HT-29 (cell line): ENCODE data around the gene SLC35A2. TPM values are rescaled to one million over a fixed set of nuclear protein-coding genes. Genes with fewer than 3 reads are reported as not detected.
"Not testable (repeated sequence)": the region's sequence is repeated elsewhere in the genome, so short reads cannot be mapped to it uniquely, and the experiment has no call there.

Source experiments
- DNase-seq: peaks from one replicate; pipeline ENCODE4 v3.0.0-alpha.2; 2015; ENCODE audit warnings: low spot score
- total RNA-seq: library from RNA; depleted of rRNA; stranded (reverse); fragments of >200 nt; shearing (Covaris generic); gene quantifications from 2 replicates; pipeline ENCODE4 v1.2.3, GENCODE V29; 2014

Gene SLC35A2
- total RNA-seq, 1 experiment from 2014 or later = 75.0 TPM

DNA sequence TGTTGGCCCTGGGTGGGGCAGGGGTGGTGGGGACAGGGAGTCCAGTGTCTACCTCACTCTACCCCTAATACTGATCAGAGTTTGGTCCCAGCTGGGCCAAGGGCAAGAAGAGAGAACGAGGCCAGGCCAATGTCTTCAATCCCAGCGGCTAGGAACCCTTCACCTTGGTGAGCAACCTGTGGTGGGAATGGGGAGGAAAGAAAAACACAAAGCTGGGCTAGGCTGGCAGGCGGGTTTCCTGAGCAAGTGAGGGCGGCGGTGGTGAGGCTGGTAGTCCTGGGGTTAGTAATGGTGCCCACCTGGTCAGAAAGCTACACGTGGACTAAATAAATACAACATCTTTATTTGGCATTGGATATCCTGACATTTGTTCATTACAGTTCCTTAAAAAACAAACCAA, 8.2 kb downstream of the SLC35A2 start:
- DNase-seq = no peak

DNA sequence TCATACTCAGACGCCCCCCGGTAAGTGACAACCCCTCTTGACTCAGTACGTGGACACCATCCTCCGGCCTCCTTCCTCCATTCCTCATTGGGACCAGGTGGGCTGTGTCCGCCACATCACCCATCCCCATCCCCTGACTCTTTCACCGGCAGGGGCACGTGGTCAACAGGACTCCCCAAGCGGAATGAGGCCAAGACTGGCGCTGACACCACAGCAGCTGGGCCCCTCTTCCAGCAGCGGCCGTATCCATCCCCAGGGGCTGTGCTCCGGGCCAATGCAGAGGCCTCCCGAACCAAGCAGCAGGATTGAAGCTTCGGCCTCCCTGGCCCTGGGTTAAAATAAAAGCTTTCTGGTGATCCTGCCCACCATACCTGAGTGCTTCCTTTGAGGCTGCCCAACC, 8.7 kb downstream of the SLC35A2 start:
- DNase-seq = no peak

DNA sequence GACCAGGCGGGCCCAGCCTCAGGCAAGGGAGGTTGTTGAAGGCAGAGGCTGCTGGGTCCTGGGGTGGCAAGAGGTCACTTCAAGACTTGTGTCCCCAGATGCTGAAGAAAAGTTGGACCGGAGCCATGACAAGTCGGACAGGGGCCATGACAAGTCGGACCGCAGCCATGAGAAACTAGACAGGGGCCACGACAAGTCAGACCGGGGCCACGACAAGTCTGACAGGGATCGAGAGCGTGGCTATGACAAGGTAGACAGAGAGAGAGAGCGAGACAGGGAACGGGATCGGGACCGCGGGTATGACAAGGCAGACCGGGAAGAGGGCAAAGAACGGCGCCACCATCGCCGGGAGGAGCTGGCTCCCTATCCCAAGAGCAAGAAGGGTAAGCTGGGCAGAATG, 9.3 kb downstream of the SLC35A2 start:
- no peak for DNase-seq

DNA sequence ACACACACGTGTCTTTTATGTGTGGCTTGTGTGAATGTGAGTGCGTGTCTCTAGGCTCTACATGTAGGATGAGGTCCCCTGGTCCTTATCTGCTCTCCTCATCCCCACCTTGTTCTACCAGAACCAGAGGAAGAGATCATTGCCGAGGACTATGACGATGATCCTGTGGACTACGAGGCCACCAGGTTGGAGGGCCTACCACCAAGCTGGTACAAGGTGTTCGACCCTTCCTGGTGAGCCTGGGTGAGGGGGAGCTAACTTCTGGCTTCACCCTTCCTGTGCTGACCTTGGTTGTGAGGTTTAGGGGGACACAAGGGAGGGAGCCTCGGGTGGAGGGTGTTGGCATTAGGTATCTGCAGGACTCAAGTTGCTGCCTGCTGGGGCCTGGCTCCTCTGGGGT, 10.4 kb downstream of the SLC35A2 start:
- DNase-seq = no peak

DNA sequence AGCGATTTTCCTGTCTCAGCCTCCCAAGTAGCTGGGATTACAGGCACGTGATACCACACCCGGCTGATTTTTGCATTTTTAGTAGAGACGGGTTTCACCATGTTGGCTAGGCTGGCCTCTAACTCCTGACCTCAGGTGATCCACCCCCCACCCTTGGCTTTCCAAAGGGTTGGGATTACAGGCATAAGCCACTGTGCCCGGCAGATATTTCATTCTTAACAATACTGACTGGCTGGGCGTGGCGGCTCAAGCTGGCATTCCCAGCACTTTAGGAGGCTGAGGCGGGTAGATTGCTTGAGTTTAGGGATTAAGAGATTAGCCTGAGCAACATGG, 12.4 kb downstream of the SLC35A2 start:
- DNase-seq = no peak

DNA sequence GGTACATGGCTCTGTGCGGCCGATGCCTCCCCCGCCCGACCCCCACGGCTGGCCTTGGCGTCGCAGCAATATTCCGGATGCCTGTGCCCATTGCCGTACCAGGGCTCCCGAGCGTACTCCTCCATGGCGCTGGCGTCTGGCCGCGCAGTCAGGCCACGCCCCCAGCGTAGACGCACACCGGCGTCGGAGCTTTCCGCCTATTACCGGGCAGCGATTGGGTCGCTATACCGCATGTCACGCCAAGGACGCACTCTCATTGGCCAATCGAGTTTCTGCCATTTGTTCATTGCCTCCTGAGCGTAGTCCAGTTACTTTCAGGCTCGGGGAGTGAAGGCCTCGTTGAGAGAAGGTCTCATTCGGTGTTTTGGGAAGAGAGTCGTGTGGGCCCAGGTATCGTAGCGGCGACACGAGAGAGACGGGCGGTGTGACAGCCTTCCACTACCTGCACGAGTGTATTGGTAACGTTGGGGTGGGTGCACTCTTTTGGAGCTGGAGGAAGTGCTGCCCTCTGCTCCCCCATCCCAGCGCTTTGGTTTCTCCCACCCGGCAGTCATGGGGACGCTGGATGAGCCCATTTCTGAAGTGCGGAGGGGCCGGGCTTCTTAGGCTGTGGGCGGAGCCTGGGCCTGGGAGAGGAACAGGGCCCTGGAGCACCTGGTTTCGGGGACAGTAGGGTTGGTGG, 13.7 kb downstream of the SLC35A2 start, which contains the start of the genes PQBP1 and TIMM17B:
Gene PQBP1, plus strand, starts transcription at position 306 of the 682 bp plus-strand sequence. CDS start 580 bp downstream, outside the sequence.
Gene TIMM17B, minus strand, starts transcription at position 144 of the 682 bp plus-strand sequence. Its CDS starts 19 bp downstream, at position 125.
- DNase-seq = peak; percentile 95

DNA sequence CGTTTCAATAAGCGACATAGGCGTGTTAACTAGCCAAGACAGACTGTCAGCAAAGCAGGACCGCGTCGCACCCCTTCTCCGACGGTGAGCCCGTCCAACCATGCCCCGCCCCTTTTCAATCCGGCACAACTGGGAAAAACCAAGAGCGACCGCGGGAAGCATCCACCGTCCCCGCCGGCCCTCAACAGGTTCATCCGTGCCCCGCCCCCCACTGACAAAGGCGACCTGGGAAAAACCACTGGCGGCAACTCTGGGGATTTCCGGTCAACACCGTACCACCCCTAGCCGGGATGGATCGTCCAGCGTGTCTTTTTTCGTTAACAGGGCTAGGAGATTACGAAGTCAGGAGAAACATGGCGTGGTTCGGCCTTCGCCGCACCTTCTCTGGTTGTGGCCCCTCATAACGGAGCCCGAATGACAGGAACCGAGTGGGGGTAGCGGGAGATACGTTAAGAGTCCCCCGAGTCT, 14.3 kb downstream of the SLC35A2 start:
- peak; percentile 90 for DNase-seq

DNA sequence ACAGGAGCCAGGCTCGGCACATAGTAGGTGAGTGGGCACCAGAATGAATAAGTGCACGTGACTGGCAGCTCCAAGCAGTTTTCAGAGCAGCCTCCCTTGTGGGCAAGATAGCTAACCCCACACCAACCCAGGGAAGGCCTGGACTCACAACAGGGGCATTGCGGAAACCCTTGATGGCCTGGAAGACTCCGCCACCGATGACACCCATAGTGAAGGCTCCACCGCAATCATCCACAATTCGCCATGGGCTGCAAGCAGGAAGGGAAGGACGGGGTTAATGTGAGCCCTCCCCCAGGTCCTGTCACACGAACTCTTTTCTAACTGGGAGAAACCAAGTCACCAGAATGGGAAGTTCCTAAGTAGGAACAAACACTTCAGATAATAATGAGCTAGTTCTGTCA, 14.8 kb downstream of the SLC35A2 start:
- DNase-seq = no peak

DNA sequence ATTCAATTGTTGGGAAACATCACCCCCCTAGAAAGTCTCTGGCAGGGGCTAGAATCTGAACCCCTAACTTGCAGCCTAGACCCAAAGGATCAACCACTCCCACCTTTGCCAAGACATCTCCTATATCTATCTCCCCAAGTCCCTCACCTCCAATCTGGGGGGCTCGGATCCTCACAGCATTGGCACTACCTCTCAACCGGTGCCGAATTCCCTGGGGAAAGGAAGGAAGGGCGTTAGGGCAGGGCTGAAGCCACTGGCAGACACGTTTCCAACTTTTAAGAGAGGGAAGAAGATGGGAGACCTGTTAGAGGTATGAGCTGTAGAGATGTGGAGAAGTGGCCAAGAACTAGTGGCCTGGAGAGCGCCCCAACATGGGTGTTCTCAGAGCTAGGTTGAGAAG, 16.6 kb downstream of the SLC35A2 start:
- DNase-seq = no peak

DNA sequence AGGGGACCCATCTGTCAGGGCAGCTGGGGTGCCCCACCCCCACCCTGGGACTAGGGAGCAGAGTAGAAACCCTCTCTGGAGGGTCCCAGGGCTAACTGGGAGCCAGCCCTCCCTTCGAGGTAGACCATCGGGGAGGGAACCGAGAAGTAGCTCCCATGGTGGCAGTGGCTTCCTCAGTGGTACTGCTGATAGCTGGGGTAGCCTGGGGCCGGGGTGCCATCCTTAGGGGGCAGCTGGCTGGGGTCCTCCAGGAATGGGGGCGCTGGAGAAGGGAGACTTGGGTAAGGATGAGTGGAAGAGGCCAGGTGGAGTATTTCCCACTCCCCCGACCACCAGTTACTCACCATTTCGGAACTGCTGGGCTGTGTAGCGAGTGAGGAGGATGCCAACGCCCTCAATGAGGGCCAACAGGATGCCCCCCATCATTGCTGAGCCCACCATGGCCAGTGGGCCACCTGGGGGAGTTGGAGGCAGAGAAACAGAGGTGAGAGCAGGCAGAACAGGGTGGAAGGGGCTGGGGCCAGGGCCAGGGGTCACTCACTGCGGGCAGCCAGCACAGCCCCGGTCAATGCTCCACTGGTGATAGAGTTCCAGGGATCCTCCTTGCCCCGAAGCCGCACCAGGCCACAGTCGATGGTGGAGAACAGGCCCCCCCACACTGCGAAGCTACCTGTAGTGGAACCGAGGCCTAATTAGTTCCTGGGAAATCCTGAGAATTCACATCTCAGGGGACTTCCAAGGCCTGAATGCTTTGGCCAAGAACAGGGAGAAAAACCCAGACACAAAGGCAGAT, 17.7 kb downstream of the SLC35A2 start:
- no peak for DNase-seq

DNA sequence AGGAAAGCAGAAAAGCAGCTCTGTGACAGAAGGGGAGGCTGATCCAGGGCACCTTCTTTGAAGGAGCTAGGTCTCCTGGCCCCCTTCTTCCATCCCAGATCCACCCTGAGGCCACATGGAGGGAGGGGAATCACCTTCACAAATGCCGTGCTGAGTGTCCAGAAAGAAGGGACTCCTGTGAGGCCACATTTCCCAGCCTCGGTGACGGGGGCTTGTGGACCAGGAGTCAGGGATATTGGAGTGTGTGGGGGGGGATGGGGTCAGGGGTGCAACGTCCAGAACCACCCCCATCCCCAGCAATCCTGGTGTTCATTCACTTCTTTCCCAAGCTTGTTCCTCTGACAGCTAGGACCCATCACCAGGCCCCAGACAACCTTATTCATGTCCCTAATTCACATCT, 18.6 kb downstream of the SLC35A2 start:
- no peak for DNase-seq

DNA sequence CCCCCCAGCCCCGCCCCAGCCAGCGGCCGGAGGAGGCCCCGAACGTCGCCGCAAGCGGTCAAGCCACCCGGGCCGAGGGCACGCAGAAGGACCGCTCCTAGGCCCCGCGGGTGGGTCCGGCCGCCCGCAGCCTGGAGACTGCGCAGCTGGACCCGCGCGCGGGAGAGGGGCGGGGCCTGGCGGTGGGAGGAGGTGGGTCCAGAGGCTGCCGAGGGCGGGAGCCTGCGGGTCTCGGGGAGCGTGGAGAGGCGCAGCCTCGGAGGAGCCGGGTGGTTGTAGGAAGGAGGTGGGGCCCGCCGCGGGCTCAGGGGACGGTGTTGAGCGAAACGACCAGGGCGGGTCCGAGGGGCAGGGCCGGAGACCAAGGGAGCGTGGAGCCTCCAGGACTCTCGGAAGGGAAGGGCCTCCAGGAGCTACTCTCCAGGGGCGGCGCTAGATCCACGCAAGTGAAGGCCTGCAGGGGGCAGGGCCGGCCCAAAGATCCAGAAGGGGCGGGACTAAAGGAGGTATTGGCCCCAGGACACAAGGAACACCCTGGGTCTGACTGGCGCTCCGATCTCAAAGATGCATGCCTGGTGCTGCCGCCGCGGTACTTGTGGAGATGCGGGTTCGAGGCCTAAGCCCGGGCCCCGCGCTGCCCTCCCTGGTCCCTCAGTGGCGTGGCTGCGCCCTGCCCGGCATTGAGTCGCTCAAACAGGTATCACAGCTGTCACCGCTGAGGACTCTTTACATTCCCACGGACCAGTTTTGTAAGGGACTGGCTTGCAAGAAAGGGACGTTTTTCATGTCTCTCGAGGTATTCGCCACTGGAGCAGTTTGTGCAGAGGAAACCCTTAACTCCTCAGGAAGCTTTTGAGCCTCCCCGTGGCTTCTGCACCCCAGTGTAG, 19.8 kb downstream of the SLC35A2 start:
- DNase-seq = peak; percentile 84

DNA sequence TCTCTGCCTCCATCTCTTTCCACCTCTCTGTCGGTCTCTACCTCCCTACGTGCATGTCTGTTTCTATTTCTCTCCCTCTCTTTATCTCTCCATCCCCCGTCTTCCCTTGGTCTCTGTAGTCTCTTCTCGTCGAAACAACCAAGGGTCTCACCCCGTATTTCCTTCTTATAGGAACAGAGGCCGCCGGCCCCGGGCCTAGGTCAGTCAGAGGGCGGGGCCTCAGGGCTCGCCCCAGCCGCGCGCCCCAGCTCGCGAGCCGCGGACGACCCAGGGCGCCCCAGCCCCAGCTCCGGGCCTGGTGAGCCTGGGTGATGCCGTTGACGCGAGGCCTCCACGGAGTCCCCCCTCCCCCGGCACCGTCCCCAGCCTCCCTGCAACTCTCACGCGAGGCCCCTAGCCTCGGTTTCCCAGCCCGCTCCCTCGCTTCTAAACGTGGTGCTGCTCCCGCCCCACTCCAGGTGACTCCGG, 20.5 kb downstream of the SLC35A2 start:
- DNase-seq = no peak

DNA sequence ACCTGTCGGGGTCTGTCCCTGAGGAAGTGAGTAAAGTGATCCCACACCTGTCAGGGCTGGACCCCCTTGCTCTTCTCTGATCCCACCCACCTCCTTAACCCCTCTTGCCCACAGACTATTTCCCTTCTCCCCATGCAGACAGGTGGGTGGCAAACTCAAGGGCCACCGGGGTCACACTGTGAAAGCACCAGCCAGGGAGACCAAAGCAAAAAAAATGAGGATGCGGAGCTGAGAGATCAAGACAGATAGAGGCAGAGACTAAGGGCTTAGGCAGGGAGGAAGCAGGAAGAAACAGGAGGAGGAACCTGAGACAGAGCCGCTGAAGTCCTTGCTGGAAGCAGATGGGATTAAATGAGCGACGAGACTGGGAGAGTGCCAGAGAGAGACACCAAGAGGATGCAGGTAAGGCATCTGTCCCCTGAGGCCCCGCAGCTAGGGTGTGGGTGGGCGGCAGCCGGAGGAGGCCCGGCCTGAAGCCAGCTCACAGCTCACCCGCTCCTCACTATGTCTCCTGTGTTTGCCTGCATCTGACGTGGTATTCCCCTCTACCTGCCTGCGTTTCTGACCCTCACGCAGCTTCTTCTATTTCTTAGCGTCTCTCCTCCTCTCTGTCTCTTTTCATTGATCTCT, 21.0 kb downstream of the SLC35A2 start:
- no peak for DNase-seq

DNA sequence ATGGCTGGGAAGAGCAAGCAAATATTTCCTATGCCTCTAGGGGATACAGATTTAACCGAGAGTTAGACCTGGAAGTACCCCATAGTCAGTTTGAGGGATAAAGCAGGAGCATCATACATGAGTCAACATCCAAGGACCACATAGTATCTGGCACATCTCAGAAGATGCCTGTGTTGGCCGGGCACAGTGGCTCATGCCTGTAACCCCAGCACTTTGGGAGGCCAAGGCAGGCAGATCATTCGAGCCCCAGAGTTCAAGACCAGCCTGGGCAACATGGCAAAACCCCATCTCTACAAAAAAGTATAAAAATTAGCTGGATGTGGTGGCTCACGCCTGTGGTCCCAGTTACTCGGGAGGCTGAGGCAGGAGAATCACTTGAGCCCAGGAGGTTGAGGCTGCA, 24.9 kb downstream of the SLC35A2 start:
- not testable (repeated sequence) for DNase-seq

DNA sequence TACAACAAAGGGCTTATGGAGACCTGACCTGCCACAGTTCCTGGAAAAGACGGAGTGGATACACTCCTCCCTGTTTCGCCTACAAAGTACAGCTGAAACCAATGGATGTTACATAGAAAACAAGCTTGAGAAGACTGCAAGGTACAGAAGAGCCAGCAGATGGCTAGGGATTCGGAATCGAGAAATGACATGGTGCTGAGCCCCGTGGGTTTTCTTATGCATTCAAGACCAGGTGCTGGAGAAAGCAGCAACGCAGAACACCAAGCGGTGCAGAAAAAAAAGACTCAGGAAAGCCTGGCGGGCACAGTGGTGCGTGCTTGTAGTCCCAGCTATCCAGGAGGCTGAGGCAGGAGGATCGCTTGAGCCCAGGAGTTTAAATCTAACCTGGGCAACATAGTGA, 27.7 kb downstream of the SLC35A2 start:
- peak; percentile 24 for DNase-seq

DNA sequence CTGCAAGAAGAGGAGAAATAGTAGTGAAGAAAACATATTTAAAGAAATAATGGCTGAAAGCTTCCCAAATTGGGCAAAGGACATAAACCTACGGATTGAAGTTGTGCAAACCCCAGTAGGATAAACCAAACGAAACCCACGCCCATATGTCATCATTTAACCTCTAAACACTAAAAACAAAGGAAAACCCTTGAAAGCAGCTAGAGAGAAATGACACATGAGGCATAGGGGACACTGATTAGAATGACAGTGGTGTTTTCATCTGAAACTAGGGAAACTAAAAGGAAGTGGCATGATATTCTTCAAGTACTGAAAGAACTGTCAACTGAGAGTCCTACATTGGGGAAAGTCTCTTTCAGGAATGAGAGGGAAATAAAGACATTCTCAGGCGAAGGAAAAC, 34.5 kb downstream of the SLC35A2 start:
- DNase-seq = not testable (repeated sequence)

DNA sequence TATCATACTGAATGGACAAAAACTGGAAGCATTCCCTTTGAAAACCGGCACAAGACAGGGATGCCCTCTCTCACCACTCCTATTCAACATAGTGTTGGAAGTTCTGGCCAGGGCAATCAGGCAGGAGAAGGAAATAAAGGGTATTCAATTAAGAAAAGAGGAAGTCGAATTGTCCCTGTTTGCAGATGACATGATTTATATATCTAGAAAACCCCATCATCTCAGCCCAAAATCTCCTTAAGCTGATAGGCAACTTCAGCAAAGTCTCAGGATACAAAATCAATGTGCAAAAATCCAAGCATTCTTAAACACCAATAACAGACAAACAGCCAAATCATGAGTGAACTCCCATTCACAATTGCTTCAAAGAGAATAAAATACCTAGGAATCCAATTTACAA, 39.4 kb downstream of the SLC35A2 start:
- not testable (repeated sequence) for DNase-seq

DNA sequence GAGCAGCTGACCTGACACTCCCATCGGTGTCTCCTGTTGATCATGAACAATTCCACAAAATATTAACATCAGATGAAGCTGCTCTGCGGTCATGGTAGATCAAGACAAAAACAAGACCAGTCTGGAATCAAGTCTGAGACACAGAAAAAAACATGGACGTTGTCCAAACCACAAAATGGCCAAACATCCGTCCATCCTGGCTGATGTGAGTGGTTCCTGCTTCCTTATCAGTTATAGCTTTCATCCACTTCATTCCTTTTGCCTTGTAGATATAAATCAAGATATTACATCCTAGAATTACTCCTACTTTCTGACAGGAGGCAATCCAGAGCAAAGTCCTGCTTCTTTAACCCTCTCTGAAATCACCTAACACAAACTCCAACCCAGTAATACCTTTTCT, 47.2 kb downstream of the SLC35A2 start:
- DNase-seq = peak; percentile 65

DNA sequence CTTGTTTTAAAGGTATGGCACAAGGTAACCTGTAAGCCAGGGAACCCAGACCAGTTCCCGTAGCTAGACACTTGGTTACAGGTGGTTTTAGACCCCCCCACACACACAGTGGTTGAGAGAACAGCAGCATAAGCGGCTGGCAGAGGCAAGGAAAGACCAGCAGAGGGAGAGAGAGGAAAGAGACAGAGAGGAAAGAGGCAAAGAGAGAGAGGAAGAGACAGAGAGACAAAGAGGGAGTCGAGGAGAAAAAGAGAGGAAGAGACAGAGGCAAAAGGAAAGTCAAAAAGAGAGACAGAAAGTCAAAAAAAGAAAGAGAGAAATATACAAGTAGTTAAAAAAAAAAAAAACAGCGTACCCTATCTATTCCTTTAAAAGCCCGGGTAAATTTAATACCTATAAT, 56.5 kb downstream of the SLC35A2 start:
- DNase-seq = peak; percentile 50

DNA sequence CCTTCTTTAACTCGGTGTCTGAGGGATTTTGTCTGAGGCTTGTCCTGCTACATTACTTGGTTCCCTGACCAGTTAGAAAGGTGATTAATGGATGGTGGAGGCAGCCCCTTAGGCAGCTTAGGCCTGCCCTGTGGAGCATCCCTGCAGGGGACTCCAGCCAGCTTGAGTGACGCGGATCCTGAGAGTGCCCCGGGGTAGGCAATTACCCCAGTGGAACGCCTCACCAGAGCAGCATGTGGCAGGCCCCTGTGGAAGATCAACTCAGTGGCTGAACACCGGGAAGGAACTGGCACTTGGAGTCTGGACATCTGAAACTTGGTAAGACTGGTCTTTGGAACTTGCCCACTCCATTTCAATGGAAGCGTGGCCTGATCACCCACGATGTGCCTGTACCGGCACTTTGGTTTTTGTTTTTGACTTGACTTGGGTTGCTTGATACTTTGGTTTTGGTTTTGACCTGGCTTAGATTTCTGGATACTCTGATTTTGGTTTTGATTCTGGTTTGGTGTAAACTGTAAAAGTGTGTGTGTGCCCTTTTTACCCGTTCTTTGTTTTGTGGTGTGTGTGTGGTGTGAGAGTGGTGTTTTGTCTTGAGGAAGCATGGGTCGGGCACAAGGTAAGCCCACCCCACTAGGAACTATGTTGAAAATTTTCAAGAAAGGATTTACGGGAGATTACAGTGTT, 57.2 kb downstream of the SLC35A2 start:
- not testable (repeated sequence) for DNase-seq
